NCI-H1436 (cell line): Measurements from ENCODE around the gene FABP6.
"Not testable (repeated sequence)": the region's sequence is repeated elsewhere in the genome, so short reads cannot be mapped to it uniquely, and the experiment has no call there.

Experiments used
- DNase-seq: peaks from one replicate; lab custom pipeline; 2025; lab: John Stamatoyannopoulos, UW

FABP6 gene

GRCh38 chr5:160221082-160221481, 8.2 kb upstream of the FABP6 start:
- no peak for DNase-seq

GRCh38 chr5:160227012-160227411, 2.3 kb upstream of the FABP6 start:
- no peak for DNase-seq

- DNase-seq, result no peak
Measured at GRCh38 chr5:160230686-160231527, 1.6 kb downstream of the FABP6 start.

GRCh38 chr5:160231783-160232342, 2.6 kb downstream of the FABP6 start:
- no peak for DNase-seq

- no peak for DNase-seq
Measured at GRCh38 chr5:160233215-160233614, 3.9 kb downstream of the FABP6 start.

GRCh38 chr5:160235731-160236130, 6.4 kb downstream of the FABP6 start:
- no peak for DNase-seq

- DNase-seq, result no peak
Measured at GRCh38 chr5:160237571-160238093, 8.3 kb downstream of the FABP6 start.

GRCh38 chr5:160240350-160240749, 11.0 kb downstream of the FABP6 start:
- no peak for DNase-seq

- no peak for DNase-seq
Measured at GRCh38 chr5:160242145-160242544, 12.8 kb downstream of the FABP6 start.

- no peak for DNase-seq
Measured at GRCh38 chr5:160245506-160246086, 16.3 kb downstream of the FABP6 start.

GRCh38 chr5:160249570-160249969, 20.3 kb downstream of the FABP6 start:
- DNase-seq, result not testable (repeated sequence)

- no peak for DNase-seq
Measured at GRCh38 chr5:160250226-160250625, 20.9 kb downstream of the FABP6 start.

- no peak for DNase-seq
Measured at GRCh38 chr5:160250826-160251225, 21.5 kb downstream of the FABP6 start.

GRCh38 chr5:160251406-160252155, 22.3 kb downstream of the FABP6 start:
- DNase-seq, result no peak

- DNase-seq, result no peak
Measured at GRCh38 chr5:160252916-160253315, 23.6 kb downstream of the FABP6 start.

GRCh38 chr5:160253441-160253840, 24.1 kb downstream of the FABP6 start:
- DNase-seq, result no peak

- no peak for DNase-seq
Measured at GRCh38 chr5:160254706-160255105, 25.4 kb downstream of the FABP6 start.

GRCh38 chr5:160259341-160259740, 30.0 kb downstream of the FABP6 start:
- DNase-seq, result no peak

- no peak for DNase-seq
Measured at GRCh38 chr5:160260006-160260775, 30.9 kb downstream of the FABP6 start.

GRCh38 chr5:160260881-160261815, 31.8 kb downstream of the FABP6 start:
- DNase-seq, result no peak
